ENCODE results near the gene IL37.
A peak's percentile ranks its signal among the peaks of the same experiment; 100 is the strongest.

IL37 gene

DNA sequence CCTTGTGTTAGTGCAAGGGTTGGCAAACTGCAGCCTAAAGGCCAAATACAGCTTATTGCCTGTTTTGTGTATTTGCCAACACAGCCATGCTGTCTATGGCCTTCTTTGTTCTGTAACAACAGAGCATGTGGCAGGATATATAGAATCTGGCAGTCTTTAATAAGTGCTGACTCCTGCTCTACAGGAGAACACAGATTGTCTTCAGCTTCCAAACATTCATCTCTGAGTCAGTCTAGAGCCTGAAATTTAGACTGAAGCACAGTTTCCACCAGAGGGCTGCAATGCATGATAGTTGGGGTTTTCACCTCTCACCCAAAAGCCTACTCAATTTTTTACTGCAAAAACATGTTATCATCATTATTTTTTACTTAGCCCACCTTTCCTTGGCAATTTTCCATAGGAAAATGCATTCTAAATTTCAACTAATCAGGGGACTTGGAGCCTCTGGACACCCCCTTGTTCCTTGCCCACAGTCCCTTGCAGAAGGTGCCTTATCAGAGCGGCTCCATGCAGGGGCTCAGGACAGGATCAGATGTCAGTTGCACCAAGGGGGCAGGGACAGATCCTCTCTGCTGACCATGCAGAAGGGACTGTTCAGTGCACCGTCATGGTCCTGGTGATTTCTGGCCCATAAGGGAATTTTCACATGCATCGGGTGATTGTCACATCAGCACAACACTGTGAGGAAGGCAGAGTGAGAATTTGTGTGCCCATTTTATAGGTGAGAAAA is 12.4 kb downstream of the IL37 start:
- Histone ChIP-seq H3K4me3 (ENCODE audit: low read depth, low read length) (no peak overlapping the region), H3K36me3 (replicated peaks) (no peaks in the 10 kb centered on the region), H3K27ac (no peak overlapping the region), H3K27me3 (replicated peaks) (no peaks in the 10 kb centered on the region)
- in situ Hi-C loops (cut with HindIII; ENCODE audit: low pct_ligation_motif_present, low sequenced_read_pairs) = no loop called here
- no peak for DNase-seq
- TF ChIP-seq, protein P1, sequence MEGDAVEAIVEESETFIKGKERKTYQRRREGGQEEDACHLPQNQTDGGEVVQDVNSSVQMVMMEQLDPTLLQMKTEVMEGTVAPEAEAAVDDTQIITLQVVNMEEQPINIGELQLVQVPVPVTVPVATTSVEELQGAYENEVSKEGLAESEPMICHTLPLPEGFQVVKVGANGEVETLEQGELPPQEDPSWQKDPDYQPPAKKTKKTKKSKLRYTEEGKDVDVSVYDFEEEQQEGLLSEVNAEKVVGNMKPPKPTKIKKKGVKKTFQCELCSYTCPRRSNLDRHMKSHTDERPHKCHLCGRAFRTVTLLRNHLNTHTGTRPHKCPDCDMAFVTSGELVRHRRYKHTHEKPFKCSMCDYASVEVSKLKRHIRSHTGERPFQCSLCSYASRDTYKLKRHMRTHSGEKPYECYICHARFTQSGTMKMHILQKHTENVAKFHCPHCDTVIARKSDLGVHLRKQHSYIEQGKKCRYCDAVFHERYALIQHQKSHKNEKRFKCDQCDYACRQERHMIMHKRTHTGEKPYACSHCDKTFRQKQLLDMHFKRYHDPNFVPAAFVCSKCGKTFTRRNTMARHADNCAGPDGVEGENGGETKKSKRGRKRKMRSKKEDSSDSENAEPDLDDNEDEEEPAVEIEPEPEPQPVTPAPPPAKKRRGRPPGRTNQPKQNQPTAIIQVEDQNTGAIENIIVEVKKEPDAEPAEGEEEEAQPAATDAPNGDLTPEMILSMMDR (IDR thresholded peaks at IDR 0.05; ENCODE audit: low read depth, low read length, missing control alignments) = peak; percentile 7

DNA sequence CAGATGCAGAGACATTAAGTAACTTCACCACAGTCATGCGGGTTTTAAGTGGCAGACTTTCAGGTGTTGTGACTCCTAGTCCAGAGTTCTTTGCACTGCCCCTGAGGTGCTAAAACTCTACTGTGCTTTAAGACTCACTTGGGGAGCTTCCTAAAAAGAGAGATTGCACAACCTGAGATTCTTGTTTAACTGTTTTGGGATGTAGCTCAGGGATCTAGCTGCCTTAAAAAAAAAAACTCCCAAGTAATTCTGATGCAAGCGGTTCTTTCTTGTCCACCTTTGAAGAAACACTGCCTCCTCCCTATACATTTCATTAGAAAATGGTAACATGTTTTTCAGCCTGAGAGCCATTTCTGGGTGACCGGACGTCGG is 13.0 kb downstream of the IL37 start:
- Histone ChIP-seq H3K4me3 (ENCODE audit: low read depth, low read length) (no peak overlapping the region), H3K27ac (no peak overlapping the region), H3K36me3 (replicated peaks) (no peaks in the 10 kb centered on the region), H3K27me3 (replicated peaks) (no peaks in the 10 kb centered on the region)
- in situ Hi-C loops (cut with HindIII; ENCODE audit: low pct_ligation_motif_present, low sequenced_read_pairs) = no loop called here
- TF ChIP-seq, protein P1 (IDR thresholded peaks at IDR 0.05; ENCODE audit: low read depth, low read length, missing control alignments) = no peak
- no peak for DNase-seq

DNA sequence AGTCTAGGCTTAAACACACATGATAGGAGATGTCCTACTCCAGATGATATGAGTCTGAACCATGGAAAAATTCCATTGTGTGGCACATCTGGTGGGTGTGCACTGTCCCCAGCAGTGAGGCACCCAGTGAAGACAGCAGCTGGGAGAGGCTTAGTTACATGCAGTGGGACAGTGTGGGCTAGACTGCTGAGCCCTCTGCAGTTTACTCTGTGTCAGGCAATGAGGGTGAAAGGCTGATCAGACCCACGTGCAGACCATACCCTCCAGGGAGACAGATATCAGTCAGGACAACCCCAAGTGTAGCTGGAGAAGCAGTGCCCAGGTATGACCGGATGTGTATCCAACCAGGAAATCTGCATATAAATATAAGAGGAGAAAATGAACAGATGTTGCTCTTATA is 13.4 kb downstream of the IL37 start:
- Histone ChIP-seq H3K27me3 (replicated peaks) (no peaks in the 10 kb centered on the region), H3K4me3 (ENCODE audit: low read depth, low read length) (no peak overlapping the region), H3K27ac (no peak overlapping the region), H3K36me3 (replicated peaks) (no peaks in the 10 kb centered on the region)
- TF ChIP-seq, protein P1 (IDR thresholded peaks at IDR 0.05; ENCODE audit: low read depth, low read length, missing control alignments) = no peak
- in situ Hi-C loops (cut with HindIII; ENCODE audit: low pct_ligation_motif_present, low sequenced_read_pairs) = no loop called here
- no peak for DNase-seq

DNA sequence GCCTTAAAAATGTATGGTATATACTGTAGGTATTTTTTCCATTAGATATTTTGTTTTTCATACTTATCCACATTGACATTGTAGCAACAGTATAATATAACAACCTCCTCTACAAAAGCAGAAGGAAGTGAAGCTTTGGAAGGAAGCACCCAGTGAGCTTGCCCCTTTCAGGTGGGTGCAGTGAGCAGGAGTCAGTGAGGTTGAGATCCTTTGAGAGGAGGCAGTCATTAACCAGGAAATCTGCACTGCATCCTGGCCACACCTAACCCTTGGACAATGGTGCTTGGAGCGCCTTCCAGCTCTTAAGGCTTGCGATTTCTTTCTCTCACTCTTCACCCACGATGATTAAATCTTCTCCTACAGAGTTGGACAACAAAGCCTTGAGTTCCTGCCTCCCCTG is 13.9 kb downstream of the IL37 start:
- Histone ChIP-seq H3K27ac (no peak overlapping the region), H3K4me3 (ENCODE audit: low read depth, low read length) (no peak overlapping the region), H3K36me3 (replicated peaks) (no peaks in the 10 kb centered on the region), H3K27me3 (replicated peaks) (no peaks in the 10 kb centered on the region)
- TF ChIP-seq, protein P1 (IDR thresholded peaks at IDR 0.05; ENCODE audit: low read depth, low read length, missing control alignments) = no peak
- DNase-seq = no peak
- in situ Hi-C loops (cut with HindIII; ENCODE audit: low pct_ligation_motif_present, low sequenced_read_pairs) = loop anchor here (25.0 kb wide), 1 partner anchor 163 kb away; the partner anchor contains the start of gene CKAP2L

- no peak for DNase-seq
- H3K27ac ChIP-seq = no peak overlapping the region
- in situ Hi-C loops (cut with HindIII; ENCODE audit: low pct_ligation_motif_present, low sequenced_read_pairs) = loop anchor here (25.0 kb wide), 1 partner anchor 164 kb away; the partner anchor contains the start of gene CKAP2L
- no peaks in the 10 kb centered on the region for H3K36me3 ChIP-seq (replicated peaks)
- no peak overlapping the region for H3K4me3 ChIP-seq (ENCODE audit: low read depth, low read length)
- no peaks in the 10 kb centered on the region for H3K27me3 ChIP-seq (replicated peaks)
- TF ChIP-seq, protein P1 (IDR thresholded peaks at IDR 0.05; ENCODE audit: low read depth, low read length, missing control alignments) = no peak
These were observed 15.7 kb downstream of the IL37 start for GRCh38 chr2:112926707-112927106.

DNA sequence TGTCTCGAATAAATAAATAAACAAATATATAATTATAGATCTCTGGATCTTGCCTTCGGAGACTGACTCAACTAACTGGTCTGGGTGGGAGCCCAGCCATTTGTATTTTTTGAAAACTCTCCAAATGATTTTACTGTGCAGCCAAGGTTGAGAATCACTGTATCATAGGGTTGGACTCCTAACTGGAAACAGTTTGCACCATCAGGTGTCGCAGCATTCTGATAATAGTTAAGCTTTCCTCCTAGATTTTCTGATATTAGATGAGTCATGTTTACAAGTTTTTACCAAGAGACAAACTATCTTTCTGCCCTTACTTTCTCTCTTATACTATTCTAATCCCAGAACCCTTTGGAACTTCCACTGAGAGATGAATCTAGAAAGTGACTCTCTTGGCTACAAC is 16.8 kb downstream of the IL37 start:
- no peak for DNase-seq
- TF ChIP-seq, protein P1 (IDR thresholded peaks at IDR 0.05; ENCODE audit: low read depth, low read length, missing control alignments) = no peak
- in situ Hi-C loops (cut with HindIII; ENCODE audit: low pct_ligation_motif_present, low sequenced_read_pairs) = loop anchor here (25.0 kb wide), 1 partner anchor 165 kb away; the partner anchor contains the start of gene CKAP2L
- no peaks in the 10 kb centered on the region for H3K36me3 ChIP-seq (replicated peaks)
- no peak overlapping the region for H3K27ac ChIP-seq
- H3K4me3 ChIP-seq (ENCODE audit: low read depth, low read length) = no peak overlapping the region
- no peaks in the 10 kb centered on the region for H3K27me3 ChIP-seq (replicated peaks)
